GM18868 (cell line): Measurements from ENCODE around the gene COG7.
"Not testable (repeated sequence)": the region's sequence is repeated elsewhere in the genome, so short reads cannot be mapped to it uniquely, and the experiment has no call there.

Source experiments
- ATAC-seq: cut with Tn5 transposase; IDR thresholded peaks from one replicate; pipeline ENCODE4 v1.9.1; 2021; ENCODE audit warnings: mild to moderate bottlenecking, moderate library complexity; ENCODE audit not compliant: unreplicated experiment

COG7 gene

DNA sequence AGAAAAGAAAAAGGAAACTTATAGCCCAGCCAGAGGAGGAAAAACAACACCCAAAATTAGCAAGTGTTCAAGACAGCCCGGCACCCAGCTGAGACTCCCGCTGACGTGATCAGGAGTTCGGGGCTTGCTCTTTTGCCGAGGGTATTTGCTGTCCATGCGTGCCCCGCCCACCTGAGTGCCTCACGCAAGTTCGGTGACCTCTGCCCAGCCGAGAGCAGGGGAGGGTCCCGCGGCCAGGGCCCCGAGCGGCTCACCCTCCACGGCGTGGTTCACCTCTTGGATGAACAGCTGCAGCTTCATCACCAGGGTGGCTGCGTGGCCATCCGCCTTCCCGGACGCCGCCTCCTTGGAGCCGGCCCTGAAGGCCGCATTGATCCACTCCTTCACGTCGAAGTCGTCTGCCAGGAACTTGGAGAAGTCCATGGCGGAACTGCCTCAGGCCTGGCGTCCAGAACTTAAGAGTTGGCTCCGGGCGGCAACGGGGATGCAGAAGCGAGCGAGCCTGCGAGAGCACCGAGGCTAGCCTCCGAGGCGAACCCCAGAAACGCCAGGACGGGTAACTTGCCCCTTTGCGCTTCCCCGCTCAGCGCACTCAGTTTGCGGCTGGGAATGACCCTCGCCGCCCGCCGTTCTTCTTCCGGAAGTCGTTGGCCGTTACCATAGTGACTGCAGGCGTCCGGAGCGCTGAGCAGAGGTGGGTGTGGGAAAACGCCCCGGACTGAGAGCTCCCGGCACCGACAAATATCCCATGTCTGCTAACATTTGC lies at the start of gene COG7:
COG7 (minus strand) TSS at position 618 of the 766 bp plus-strand sequence; CDS start at position 423, 195 bp downstream.
- peak; percentile 88 for ATAC-seq

DNA sequence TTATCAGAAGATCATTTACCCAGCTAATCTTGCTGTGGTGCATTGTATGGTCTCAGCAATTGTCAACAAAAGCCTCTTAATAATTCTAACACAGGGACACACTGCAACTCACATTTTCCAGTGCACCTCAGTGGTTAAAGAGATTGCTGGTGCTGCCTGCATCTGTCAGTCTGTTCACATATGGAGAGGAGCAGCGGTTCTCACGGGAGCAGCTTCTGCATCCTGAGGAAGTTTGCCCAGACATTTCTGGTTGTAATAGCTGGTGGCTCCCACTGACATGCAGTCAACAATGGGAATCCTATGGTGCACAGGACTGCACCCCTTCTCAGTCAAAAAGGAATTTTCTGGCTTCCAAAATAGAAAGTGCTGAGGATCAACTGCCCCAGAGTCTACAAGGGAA lies 49.5 kb upstream of the COG7 start:
- ATAC-seq, result no peak

DNA sequence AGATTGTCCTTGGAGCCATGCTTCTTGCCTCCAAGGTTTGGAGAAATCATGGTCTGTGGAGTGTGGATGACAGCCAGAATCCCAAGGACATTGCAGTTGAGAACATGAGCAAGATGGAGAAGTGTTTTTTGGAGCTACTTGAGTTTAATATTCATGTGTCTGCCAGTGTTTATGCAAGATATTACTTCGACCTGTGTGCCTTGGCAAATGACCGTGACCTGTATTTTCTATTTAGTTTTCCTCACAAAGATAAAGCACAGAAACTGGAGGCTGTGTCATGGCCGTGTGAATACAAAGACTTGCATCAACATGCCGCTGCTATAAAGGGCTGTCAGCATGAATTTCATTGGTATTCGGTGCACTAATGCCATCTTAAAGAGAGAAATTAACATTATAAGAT lies 48.3 kb upstream of the COG7 start:
- no peak for ATAC-seq

DNA sequence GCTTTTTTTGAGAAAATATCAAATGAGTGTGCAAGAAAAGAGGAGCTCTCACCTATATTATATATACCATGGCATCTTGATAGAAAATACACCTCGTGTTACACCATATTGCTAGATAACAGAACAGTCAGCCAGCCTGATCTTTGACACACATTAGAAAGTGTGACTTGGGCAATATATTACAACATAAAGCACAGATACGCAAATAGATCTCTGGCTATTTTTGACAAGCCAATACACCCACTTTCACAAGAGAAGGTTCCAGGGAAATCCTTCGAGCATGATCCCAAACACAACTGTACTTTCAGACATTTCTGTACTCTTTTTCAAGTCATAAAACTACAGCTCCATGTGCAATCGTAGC lies 47.9 kb upstream of the COG7 start:
- ATAC-seq, result no peak

DNA sequence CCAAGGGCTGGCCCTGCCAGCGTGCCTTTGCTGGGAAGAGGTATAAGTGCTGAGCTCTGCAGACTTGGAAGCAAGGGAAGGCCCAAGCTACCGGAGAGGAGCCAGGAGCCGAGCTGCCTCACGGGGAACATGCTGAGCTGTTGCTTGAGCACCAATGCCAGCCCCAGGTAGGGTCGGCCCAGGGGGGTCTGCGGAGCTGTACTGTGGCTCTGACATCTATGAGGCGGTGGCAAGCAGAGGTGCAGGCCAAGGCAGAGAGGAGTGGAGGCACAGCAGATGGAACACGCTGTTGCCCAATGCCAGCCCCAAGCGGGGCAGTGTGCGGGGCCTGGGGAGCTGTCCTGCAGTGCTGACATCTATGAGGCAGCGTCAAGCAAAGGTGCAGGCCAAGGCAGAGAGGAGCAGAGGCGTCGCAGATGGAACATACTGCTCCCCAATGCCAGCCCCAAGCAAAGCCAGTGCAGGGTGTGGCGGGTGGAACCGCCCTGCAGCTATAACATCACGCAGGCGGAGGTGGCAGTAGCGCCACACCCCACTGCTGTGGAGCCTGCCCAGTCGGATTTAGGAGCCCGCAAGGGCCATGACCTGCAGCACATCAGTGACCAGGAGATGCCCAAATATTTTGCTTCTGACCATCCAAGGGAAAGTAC lies 47.3 kb upstream of the COG7 start:
- ATAC-seq, result no peak

DNA sequence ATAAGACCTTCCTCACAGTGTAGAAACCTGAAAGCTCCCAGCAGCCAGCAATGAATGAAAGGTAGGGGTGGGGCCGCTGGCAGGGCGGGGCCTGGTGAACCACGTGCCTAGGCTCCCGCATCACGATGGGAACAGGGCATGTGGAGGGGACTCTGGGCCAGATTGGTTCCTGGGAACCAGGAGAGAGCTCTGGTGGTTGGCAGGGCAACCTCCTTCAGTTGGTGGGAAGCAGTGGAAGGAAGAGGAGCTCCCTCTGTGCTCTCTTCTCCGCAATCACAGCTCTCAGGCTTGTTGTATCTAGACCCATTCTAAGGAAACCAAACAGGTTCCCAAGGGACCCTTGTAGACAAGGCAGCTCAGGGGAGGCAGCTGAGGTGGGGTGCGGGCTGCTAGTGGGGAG lies 46.8 kb upstream of the COG7 start:
- ATAC-seq, result no peak

DNA sequence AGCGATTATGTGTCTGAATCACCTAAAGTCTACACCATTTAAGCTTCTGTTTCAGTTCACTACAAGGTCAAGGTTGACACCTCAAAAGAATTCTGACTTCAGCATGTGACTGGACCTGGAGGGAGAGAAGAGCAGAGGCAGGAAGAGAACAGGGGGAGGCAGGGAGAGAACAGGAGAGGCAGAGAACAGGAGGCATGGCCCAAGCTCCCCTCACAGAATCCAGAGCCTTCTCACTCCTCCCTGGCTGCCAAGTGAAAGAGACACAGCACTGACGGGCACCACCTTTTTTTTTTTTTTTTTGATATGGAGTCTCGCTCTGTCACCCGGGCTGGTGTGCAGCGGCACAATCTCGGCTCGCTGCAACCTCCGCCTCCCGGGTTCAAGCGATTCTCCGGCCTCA lies 45.9 kb upstream of the COG7 start:
- no peak for ATAC-seq

DNA sequence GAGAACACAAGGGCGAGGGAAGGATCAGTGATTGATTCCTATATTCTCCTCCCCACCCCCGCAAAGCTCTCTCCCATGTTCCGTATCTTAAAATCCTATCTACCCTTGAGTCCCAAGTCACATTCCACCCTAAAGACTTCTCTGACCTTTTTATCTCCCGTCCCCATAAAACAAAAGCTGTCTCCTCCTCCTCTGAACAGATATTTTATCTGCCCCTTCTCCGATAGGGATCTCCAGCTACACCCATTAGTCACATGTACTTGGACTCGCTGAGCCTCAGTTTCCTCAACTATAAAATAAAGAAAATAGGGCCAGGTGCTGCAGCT lies 44.5 kb upstream of the COG7 start:
- no peak for ATAC-seq

DNA sequence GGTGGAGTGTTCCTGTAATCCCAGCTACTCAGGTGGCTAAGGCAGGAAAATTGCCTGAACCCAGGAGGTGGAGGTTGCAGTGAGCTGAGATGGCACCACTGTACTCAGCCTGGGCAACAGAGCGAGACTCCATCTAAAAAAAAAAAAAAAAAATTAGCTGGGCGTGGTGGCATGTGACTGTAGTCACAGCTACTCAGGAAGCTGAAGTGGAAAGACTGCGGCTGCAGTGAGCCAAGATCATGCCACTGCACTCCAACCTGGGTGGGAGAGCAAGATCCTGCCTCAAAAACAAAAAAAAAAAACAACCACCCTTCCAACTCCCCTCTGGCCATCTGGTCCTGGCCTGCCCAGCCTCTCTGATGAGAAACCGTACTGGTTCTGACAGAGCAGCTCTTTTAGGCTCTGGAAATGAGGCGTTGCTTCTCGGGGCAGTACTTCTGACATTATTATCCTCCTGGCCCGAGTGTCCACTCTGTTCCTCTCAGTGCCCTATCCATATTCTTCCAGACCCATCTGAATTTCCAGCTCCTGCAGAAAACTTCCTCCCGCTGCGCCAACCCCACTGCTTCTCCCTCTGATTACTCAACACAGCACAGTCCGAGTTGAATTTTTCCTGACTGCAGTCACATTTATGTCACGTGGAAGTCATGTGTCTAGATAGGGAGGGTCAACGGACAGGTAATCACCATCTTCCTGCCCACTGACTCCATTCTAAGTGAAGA lies 44.0 kb upstream of the COG7 start:
- no peak for ATAC-seq

DNA sequence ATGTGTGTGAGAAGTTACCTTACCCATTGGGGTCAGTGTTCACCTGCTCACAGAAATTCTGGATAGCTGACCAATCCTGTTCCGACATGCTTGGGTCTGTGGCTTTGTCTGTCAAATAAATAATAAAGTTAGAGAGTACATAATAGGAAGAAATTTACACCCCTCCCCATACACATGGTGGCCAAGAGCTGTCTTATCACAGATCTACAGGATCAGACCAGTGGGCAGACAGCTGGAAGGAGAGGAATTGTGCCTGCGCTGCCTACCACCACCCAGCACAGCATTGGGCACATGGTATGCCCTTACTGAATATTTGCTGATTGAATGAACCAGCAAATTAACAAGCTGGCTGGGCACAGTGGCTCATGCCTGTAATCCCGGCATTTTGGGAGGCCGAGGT lies 42.7 kb upstream of the COG7 start:
- no peak for ATAC-seq

DNA sequence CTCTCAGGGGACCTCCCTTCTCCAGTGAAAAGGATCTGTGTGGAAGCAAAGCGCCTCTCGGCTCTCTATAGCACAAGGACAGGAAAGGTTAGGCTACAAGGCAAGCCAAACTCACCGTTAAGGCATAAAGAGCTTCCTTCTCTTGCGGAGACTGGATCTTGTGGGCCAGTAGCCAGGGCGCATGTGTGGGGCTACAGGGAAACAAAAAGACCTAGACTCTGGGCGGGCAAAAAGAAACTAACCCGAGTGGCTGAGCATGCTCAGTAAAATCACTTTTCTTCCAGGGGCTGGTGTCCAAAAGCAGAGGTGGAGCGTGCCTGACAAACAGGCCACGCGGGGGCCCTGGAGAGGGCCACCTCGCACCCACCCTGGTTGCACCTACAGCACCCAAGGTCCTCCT lies 41.2 kb upstream of the COG7 start:
- no peak for ATAC-seq

DNA sequence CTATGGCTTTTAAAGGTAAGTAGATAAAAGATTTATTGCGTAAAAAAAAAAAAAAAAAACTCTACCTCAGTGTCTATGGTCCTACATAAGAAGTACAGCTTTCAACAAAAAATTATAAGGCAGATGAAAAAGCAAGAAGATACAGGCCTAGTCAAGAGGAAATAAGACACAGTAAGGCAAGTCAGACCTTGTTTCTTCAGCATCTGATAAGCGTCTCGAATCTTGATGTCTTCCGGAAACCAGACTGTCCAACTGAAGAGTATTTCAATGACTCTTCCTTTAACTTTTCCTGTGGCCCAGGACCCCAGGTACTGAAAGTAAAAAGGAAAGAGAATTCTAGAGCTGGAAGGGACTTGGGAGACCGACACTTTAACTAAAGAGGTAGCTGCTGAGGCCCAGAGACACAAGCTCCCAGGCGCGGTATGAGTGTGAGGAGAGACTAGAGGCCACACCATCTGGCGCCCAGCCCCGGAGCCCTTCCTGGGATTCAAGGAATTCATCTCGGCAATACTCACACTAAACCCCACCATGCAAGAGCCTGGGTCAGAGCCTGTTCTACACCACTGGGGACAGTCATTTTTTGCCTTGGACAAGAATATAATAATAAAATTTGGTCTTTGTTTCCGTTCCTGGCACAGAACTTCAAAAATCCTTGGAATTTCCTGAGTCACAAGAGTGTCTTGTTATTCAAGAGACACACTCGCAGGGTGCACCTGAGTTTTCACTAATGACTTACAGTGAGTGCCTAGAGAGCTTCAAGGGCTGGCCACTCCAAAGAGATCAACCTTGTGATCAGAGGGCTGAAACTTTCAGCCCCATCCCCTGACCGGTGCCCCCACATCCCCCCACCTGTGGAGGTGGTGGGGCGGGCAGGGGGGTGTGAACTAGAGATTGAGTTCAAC lies 38.8 kb upstream of the COG7 start:
- no peak for ATAC-seq

DNA sequence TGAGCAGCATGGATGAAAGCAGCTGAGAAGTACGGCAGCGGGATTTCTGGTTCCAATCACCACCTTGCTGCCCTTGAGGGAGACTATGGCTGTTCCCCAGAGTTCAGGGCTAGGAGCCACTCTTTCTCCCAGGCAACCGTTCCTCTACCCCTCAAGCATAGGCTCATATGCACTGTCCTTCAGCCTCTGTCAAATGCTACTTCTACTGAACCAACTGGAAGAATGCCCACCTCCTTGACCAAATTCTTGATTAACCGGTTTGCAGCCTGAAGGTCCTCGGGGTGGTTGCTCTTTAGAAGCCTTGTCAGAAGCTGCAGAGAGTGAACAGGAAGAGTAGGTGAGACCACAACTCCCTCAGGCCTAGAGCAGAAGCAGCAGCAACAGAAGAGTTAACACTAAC lies 33.5 kb upstream of the COG7 start:
- ATAC-seq, result no peak

DNA sequence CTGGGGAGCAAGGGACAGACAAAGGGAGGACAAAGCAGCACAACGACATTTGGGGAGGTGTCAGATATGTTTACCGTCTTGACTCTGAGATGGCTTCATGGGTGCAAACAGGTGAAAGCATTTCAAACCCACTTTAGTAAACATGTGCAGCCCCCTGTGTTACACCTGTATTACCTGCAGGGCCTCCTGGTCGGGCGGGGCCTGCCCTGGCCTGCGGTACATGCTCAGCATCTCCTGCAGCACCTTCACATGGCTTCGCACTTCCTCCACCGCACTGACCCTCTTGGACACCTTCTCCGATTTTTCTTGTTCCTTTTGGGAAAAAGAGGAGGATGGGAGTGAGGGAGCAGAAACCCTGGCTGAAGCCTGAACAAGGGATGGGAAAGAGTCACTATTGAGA lies 32.9 kb upstream of the COG7 start:
- ATAC-seq, result no peak

DNA sequence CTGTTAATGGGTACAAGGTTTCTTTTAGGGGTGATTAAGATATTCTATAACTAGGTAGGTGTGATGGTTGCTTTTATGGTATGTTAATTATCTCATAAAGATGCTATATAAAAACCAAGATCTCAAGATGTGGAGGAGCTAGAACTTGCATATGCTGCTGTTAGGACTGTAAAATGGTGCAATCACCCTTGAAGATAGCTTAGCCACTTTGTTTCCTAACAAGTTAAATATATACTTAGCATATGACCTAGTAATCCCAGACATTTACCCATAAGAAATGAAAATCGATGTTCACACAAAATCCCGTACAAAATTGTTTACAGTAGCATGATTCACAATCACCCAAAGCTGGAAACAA lies 32.2 kb upstream of the COG7 start:
- no peak for ATAC-seq

DNA sequence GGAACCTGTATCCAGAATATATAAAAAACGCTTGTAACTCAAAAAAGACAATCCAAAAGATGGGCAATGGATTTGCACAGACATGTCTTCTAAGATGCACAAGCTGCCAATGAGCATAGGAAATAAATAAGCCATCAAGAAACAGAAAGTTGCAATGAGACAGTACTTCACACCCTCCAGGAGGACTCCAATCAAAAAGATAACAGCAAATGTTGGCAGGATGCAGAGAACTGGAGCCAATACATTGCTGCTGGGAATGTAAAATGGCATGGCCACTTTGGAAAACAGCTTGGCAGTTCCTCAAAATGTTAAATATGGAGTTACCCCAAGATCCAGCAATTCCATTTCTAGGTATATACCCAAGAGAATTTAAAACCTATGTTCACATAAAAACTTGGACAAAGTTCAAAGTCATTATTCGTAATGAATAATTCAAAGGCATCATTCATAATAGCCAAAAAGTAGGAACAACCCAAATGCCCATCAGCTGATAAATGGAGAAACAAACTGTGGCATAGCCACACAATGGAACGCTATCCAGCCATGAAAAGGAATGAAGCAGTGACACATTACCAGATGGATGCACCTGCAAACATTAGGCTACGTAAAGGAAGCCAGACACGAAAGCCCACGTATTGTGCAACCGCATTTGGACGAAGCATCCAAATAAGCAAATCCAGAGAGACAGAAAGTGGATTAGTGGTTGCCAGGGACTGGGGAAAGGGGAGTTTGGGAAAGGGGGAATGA lies 31.7 kb upstream of the COG7 start:
- ATAC-seq, result no peak

DNA sequence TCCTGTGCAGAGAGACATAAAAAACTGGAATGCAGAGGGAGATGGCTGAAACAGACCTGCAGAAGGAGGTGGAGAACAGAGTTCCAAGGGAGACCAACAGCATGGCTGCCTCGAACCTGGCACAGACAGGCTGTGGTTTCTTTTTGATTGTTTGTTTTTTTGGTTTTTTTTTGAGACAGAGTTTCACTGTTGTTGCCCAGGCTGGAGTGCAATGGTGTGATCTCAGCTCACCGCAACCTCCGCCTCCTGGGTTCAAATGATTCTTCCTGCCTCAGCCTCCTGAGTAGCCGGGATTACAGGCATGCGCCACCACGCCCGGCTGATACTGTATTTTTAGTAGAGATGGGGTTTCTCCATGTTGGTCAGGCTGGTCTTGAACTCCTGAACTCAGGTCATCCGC lies 30.5 kb upstream of the COG7 start:
- ATAC-seq, result not testable (repeated sequence)

DNA sequence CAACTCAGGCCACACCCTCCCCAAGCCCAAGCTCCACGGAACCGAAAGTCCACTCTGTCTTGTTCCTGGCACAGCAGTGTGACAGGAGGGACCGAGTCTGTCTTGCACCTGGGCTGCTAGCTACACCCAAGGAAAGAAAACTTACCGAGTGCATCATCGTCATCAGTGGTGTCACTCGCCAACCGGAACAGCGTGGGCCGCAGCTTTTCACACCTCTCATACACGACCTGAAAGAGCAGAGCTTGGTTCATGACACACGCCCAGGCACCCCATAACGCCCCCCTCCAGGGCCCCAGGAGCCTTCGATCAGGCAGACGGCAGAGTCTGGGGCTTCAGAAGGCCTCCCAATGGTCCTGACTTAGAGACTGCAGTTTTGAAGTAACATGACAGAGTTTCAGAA lies 29.8 kb upstream of the COG7 start:
- ATAC-seq, result no peak

DNA sequence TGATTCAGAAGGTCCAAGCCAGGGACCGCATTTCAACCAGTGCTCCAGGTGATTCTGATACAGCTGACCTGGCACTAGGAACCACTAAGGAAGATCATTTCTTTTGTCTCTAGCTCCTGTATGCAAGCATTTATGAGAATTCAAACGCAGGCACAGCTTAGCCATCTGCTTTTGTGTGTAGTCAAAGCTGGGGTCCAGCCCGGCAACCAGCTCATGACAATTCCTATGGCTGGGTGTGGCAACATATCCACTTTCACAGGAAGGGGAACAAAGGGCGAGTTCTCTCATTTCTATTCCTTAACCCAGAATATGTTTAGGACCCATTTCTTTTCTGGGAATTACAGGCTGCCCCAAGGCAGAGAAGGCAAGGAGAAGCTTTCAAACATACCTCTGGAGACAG lies 27.3 kb upstream of the COG7 start:
- no peak for ATAC-seq

DNA sequence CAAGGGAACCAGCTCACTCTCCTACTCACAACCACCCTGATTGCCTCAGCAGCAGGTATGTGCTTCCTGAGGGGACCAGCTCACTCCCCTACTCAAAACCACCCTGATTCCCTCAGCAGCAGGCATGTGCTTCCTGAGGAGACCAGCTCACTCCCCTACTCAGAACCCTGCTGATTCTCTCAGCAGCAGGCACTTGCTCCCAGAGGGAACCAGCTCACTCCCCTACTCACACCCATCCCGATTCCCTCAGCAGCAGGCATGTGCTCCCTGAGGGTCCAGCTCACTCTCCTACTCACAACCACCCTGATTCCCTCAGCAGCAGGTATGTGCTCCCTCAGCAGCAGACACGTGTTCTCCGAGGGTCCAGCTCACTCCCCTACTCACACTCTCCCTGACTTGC lies 26.1 kb upstream of the COG7 start:
- ATAC-seq, result no peak

DNA sequence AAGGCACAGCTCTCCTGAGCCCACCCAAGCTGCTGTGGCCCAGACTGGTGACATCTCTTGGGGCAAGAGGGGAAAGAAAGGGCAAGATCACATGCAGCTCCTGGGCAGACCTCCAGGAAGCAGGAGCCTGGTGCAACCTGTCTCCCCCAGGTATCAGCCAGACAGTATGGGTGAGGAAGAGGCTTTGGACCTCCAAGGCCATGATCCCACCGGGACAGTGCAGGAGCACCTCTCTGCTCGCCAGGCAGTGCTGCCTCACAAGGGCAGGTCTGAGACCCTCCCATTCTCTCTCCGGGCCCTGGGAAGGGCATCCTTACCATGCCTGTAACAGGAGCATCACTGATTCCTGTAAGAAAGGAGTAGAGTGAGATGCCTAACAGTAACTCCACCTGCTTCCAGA lies 25.6 kb upstream of the COG7 start:
- ATAC-seq, result no peak
